Measurements from ENCODE around the gene FCN1.

Gene FCN1

GRCh38 chr9:134913041-134913712 lies 4.5 kb downstream of the FCN1 start:
- no peak for DNase-seq

- DNase-seq: no peak
Measured at GRCh38 chr9:134912126-134912840, 5.4 kb downstream of the FCN1 start.

GRCh38 chr9:134909511-134910481 lies 7.9 kb downstream of the FCN1 start:
- no peak for DNase-seq

GRCh38 chr9:134908524-134909309 lies 9.0 kb downstream of the FCN1 start:
- no peak for DNase-seq

GRCh38 chr9:134902936-134903335 lies 14.8 kb downstream of the FCN1 start:
- no peak for DNase-seq

GRCh38 chr9:134899818-134900217 lies 17.9 kb downstream of the FCN1 start:
- DNase-seq: no peak

- DNase-seq: no peak
Measured at GRCh38 chr9:134899168-134899567, 18.5 kb downstream of the FCN1 start.

- DNase-seq: no peak
Measured at GRCh38 chr9:134898319-134898718, 19.4 kb downstream of the FCN1 start.

- DNase-seq: no peak
Measured at GRCh38 chr9:134897584-134898170, 20.0 kb downstream of the FCN1 start.

GRCh38 chr9:134896834-134897583 lies 20.7 kb downstream of the FCN1 start:
- no peak for DNase-seq

- no peak for DNase-seq
Measured at GRCh38 chr9:134895908-134896833, 21.5 kb downstream of the FCN1 start.

GRCh38 chr9:134895567-134895907 lies 22.2 kb downstream of the FCN1 start:
- DNase-seq: no peak

GRCh38 chr9:134895097-134895496 lies 22.6 kb downstream of the FCN1 start:
- no peak for DNase-seq

- DNase-seq: no peak
Measured at GRCh38 chr9:134894136-134894860, 23.4 kb downstream of the FCN1 start.

- no peak for DNase-seq
Measured at GRCh38 chr9:134892820-134893420, 24.8 kb downstream of the FCN1 start.

GRCh38 chr9:134892221-134892620 lies 25.5 kb downstream of the FCN1 start:
- no peak for DNase-seq

- no peak for DNase-seq
Measured at GRCh38 chr9:134891713-134892112, 26.0 kb downstream of the FCN1 start.

- DNase-seq: no peak
Measured at GRCh38 chr9:134891053-134891452, 26.7 kb downstream of the FCN1 start.

GRCh38 chr9:134890155-134890495 lies 27.6 kb downstream of the FCN1 start:
- no peak for DNase-seq

Data from CD4-positive, alpha-beta T cell treated with Interleukin-21 for 1 hour (primary cell).